GM12892 (cell line): ENCODE data around the gene GPR152.

Source experiments
- POLR2A ChIP-seq: IDR thresholded peaks from 2 replicates; pipeline ENCODE4 v1.6.1; 2011; ENCODE audit warnings: low read depth, low read length, control low read depth
- POLR2AphosphoS5 ChIP-seq: IDR thresholded peaks from 2 replicates; pipeline ENCODE4 v1.6.1; 2011; ENCODE audit warnings: low read depth, low read length, control low read depth

GRCh38 chr11:67437809-67438157, 14.7 kb downstream of the GPR152 start:
- TF ChIP-seq POLR2A (no peak), POLR2AphosphoS5 (no peak; the same call in 1 of the 2 replicates)
